HFFc6 (cell line): ENCODE measurements around the gene TNFAIP2. TPM values are rescaled to one million over a fixed set of nuclear protein-coding genes. Genes with fewer than 3 reads are reported as not detected.

Experiments used
- DNase-seq: peaks from one replicate; pipeline ENCODE4 v3.0.0-alpha.2; 2018
- H3K27ac Mint-ChIP-seq: 2 replicates; pipeline ENCODE4 v1.8.0; 2020; ENCODE audit warnings: mild to moderate bottlenecking, mixed read lengths
- H3K27me3 Mint-ChIP-seq: 2 replicates; pipeline ENCODE4 v1.8.0; 2021; ENCODE audit warnings: mild to moderate bottlenecking, moderate library complexity, mixed read lengths; ENCODE audit not compliant: insufficient read depth
- H3K36me3 Mint-ChIP-seq: 2 replicates; pipeline ENCODE4 v1.8.0; 2021; ENCODE audit warnings: low read depth, mixed read lengths
- H3K4me1 Mint-ChIP-seq: 2 replicates; pipeline ENCODE4 v1.8.0; 2020; ENCODE audit warnings: low read depth, mixed read lengths
- H3K4me3 Mint-ChIP-seq: 2 replicates; pipeline ENCODE4 v1.8.0; 2020; ENCODE audit warnings: mild to moderate bottlenecking, moderate library complexity, mixed read lengths
- H3K9me3 Mint-ChIP-seq: 2 replicates; pipeline ENCODE4 v1.8.0; 2020; ENCODE audit warnings: mild to moderate bottlenecking, mixed read lengths
- CTCF ChIP-seq: fragments of 200-600 bp; sonication (generic); IDR thresholded peaks from 2 replicates; pipeline ENCODE4 v1.5.0; 2021; ENCODE audit warnings: antibody characterized with exemption, mild to moderate bottlenecking
- total RNA-seq, 6 experiments: library from RNA; stranded (reverse); fragmentation: NEBNext Ultra II Directional; extraction: Animal tissue kit (Norgen Biotek cat#: 25700); gene quantifications; 2 replicates in 1 of 6; 3 replicates in 5 of 6; pipeline ENCODE4 v1.2.3, GENCODE V29; 2021

The TNFAIP2 gene
- total RNA-seq, 6 experiments from 2014 or later, result 44.7 to 59.6 (median 46.4) TPM

GRCh38 chr14:103185051-103186029 is 62.1 kb downstream of the TNFAIP2 start:
- no peaks in the 10 kb centered on the region for H3K9me3 Mint-ChIP-seq
- H3K27ac Mint-ChIP-seq, result no peak overlapping the region
- no peaks in the 10 kb centered on the region for H3K4me1 Mint-ChIP-seq
- no peak for DNase-seq
- H3K4me3 Mint-ChIP-seq, result no peak overlapping the region
- H3K36me3 Mint-ChIP-seq, result no peaks in the 10 kb centered on the region
- TF ChIP-seq CTCF, result peak; percentile 93
- H3K27me3 Mint-ChIP-seq, result peaks cover 18% of the 10 kb centered on the region

- no peaks in the 10 kb centered on the region for H3K9me3 Mint-ChIP-seq
- H3K27ac Mint-ChIP-seq, result no peak overlapping the region
- no peak for DNase-seq
- H3K36me3 Mint-ChIP-seq, result no peaks in the 10 kb centered on the region
- TF ChIP-seq CTCF, result no peak
- peaks cover 19% of the 10 kb centered on the region for H3K27me3 Mint-ChIP-seq
- no peak overlapping the region for H3K4me3 Mint-ChIP-seq
- H3K4me1 Mint-ChIP-seq, result no peaks in the 10 kb centered on the region
These were observed 63.1 kb downstream of the TNFAIP2 start for GRCh38 chr14:103186241-103186822.

Other genes with a start within 250 kb of the TNFAIP2 start
- gene AMN, start 200.8 kb upstream of the TNFAIP2 start, total RNA-seq, result not detected
- 10 to 100 TPM; 73.7 to 85.1 (median 79.9) TPM for gene CDC42BPB, start 65.9 kb upstream of the TNFAIP2 start, total RNA-seq
- not detected for gene LBHD2, start 39.3 kb upstream of the TNFAIP2 start, total RNA-seq
- gene EXOC3L4, start 28.7 kb upstream of the TNFAIP2 start, total RNA-seq, result under 1 TPM in 1 of 6 experiments, not detected in 5; 0.45 TPM
- gene EIF5, start 210.8 kb downstream of the TNFAIP2 start, total RNA-seq, result 100 to 1,000 TPM; 181 to 217 (median 203) TPM